Left renal cortex interstitium (tissue), 4 donors: ENCODE data around the gene ATP6V0B. TPM values are rescaled to one million over a fixed set of nuclear protein-coding genes. Genes with fewer than 3 reads are reported as not detected.

Source experiments
- DNase-seq, 4 donors: peaks; one replicate each; pipeline ENCODE4 v3.0.0-alpha.2; 2013; ENCODE audit warnings: low read depth in 4 of 4, low spot score in 2 of 4, missing footprints in 1 of 4
- polyA plus RNA-seq, 4 donors: library from polyadenylated mRNA; unstranded; fragments of 120-200 nt; gene quantifications; one replicate each; pipeline ENCODE4 v1.2.1, GENCODE V29; 2013; ENCODE audit not compliant: insufficient read length in 4 of 4

Gene ATP6V0B
- polyA plus RNA-seq, 4 donors, result 146 to 165 (median 151) TPM

DNA sequence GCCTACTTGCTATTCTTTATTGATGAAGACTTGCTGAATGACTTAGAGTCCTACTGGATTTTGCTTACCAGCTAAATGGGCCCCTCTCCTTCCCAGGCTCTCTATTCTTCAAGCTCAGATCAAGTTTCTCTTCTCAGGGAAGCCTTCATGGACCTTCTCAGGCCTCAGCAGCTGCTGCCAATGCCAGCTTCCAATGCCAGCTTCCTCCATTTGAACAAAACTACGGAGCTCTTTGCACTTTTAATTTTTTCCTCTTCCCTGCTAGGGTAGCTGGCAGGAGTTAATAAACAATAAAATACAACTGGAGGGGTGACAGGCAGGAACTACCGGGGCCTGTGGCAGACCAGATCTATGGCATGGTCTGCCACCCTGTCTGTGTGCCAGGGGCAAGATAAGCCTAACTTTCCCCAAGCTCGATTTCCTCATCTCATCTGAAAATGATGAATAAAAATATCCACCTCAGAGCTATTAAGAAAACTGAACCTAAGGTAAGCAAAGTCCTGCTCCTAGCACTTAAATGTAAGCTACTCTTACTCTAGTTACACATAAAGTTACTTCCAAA lies 29.0 kb upstream of the ATP6V0B start:
- no peak for DNase-seq

- peak; percentile 88 to 93 (median 92) for DNase-seq
Observed at GRCh38 chr1:43946236-43947060, 28.3 kb upstream of the ATP6V0B start, which contains the start of gene IPO13. Gene IPO13, plus strand, starts transcription at chr1:43946950. Its CDS starts 651 bp downstream, at chr1:43947601.

DNA sequence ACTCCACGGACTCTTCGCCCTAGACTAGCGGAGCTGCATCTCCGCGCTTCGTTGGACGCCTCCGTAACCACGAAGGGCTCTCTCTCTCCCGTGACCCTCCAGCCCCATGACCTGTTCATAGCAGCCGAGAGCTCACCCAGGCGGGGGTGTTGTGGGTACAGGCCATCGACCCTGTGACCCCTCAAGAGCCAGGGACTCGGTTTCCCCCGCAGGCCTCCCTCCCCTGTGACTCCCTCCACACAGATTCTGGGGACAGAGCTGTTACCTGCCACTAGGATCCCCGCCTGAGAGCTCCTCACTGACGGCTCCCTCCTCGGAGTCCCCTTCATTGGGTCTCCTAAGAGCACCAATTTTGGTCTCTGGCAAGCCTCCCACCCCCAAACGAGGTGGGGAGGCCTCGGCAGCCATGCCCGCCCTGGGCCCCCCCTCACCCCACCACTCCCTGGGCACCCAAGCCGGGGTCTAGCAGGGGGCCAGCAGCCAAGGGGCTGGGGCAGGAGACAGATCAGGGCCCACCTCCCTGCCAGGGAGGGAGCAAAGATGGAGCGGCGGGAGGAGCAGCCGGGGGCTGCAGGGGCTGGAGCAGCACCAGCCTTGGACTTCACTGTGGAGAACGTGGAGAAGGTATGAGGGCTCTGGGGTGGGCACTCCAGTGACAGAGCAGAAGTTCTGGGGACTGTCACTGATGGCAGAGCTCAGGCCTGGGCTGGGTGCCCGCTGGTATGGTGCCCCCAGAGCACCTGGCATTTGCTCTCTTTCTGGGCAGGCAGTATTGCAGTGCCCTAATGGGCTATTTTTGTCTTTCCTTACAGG lies 27.5 kb upstream of the ATP6V0B start:
- no peak for DNase-seq

DNA sequence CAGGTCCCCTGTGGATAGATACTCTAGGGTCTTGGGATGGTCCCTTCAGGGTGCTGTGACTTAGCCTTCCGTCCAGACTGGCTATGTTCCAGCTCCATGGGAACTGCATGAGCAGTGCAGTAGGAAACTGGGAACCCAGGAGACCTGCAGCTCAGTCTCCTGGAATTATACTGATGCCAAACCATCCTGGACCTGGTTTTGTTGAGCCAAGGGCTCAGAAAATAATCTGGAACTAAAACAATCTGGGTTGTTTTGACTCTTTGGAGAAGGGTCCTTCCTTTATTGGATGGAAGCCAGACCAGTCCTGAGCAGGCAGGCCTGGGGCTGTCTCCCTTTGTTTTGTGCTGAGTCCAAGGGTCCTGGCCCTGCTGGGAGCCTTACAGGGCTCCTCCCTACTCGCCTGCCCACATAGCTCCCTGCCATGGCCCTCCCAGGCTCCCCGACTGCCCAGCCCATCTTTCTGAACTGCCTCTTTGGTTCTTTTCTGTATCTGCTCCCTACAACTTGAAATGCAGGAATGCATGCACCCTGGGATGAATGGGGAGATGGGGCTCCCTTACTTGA lies 26.8 kb upstream of the ATP6V0B start:
- DNase-seq, result no peak

DNA sequence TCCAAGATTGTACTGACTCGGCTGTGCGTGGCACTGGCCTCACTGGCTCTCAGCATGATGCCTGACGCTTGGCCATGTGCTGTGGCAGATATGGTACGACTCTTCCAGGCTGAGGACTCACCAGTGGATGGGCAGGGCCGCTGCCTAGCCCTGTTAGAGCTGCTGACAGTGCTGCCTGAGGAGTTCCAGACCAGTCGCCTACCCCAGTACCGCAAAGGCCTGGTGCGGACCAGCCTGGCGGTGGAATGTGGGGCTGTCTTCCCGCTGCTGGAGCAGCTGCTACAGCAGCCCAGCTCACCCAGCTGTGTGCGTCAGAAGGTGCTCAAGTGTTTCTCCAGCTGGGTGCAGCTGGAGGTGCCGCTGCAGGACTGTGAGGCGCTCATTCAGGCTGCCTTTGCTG lies 25.1 kb upstream of the ATP6V0B start:
- DNase-seq, result no peak

GRCh38 chr1:43951021-43951985 lies 23.5 kb upstream of the ATP6V0B start:
- no peak for DNase-seq

DNA sequence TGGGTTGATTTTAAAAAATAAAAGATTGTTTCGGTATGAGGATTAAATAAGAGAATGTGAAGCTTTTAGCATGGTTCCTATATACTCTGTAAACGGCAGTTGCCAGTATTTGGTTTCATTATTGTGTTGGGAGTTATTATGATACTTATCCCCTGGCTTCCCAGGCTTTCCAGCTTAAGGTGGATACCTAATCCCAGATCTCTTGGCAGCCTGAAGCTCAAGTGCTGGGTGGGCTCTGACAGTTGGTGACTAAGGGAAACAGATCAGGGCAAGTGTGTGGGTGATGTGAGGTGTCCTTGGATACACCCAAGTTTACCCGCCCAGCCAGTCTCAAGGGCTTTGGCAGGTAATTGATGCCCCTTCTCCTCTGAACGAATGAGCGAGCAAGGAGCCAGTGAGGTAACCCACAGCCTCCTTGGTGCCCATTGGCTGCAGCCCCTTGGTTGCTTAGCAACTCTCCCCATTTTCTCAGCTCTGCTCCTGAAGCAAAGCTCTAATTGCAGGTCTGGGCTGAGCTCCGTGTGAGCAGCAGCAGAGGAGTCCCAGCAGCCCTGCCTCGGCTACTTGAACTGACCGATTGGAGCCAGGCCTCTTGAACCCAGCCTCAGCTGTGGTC lies 21.9 kb upstream of the ATP6V0B start:
- DNase-seq, result no peak

GRCh38 chr1:43953361-43953760 lies 21.4 kb upstream of the ATP6V0B start:
- DNase-seq, result no peak

- no peak for DNase-seq
Observed at GRCh38 chr1:43954036-43954435, 20.7 kb upstream of the ATP6V0B start.

DNA sequence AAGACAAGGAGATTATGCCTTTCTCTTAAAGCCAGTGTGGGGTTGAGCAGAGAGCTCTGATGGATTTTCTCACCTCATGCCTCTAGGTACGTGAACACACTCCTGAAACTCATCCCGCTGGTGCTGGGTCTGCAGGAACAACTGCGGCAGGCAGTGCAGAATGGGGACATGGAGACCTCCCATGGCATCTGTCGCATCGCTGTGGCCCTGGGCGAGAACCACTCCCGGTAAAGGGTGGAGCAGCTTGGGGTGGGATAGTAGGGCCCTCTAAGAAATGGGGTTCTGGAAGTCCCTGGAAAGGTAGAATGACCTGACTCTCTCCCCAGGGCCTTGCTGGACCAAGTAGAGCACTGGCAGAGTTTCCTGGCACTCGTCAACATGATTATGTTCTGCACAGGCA lies 18.5 kb upstream of the ATP6V0B start:
- no peak for DNase-seq

DNA sequence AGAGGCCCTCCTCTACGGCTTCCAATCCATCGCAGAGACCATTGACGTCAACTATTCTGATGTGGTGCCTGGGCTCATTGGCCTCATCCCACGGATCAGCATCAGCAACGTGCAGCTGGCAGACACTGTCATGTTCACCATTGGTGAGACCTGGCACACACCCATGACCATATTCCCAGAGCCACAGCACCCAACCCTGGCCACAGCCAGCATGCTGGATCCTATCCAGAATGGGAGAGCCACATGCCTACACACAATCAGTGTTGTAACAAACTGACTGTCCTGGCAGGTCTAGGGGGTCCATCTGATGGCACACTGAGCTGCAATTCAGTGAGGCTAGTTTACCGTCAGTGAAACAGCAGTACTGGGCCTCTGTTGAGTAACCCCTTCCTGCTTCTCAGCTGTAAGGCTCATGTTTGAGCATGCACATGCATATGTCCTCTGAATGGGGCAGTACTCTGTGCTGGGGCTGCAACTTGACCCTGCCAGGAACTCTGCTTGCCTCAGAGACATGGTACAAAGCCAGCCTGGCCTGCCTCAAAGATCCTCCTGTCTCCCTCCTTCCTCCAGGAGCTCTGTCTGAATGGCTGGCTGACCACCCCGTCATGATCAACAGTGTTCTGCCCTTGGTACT lies 17.2 kb upstream of the ATP6V0B start:
- DNase-seq, result no peak

DNA sequence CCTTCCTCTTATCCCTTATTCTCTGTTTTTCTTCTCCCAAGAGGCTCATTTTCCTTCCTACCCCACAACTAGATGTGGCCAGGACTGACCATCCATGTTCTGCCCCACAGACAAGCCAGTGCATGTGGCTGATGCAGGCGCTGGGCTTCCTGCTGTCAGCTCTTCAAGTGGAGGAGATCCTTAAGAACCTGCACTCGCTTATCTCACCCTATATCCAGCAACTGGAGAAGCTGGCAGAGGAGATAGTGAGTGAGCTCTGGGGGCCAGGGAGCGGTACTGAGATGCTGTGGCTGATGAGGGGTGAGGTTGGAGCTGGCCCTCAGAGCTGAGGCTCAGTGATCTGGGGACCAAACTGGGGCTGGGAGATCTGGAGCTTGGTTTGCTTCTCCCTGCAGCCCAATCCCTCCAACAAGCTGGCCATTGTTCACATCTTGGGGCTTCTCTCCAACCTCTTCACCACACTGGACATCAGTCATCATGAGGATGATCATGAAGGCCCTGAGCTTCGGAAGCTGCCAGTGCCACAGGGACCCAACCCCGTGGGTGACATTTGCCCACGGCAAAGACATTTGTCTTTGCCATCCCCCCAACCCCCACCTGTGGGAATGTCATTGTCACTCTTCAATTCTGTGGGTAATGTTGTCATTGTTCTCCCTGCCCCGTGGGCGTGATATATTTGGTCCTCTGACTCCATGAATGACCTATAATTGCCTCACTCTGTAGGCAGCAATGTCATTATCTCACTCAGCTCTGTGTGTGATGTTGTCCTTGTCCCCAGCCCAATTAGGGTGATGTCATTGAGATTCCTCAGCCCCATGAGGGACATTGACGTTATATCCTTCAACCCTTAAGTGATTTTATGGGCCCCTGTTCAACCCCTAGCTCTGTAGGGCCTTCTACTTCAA lies 16.2 kb upstream of the ATP6V0B start:
- DNase-seq, result no peak

DNA sequence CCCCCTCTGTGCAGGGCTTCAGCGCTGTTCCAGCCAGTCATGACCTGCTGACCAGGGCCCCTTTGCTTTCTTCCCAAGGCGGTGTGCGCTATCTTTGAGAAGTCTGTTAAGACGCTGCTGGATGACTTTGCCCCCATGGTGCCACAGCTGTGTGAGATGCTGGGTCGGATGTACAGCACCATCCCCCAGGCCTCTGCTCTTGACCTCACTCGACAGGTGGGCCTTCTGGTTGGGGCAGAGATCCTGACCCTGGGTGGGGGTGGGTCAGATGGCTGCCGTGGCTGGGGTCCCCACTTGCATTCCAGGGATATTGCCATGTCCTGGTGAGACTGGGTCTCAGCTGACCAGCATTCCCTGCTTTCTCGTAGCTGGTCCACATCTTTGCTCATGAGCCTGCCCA lies 14.0 kb upstream of the ATP6V0B start:
- no peak for DNase-seq

GRCh38 chr1:43961692-43962091 lies 13.1 kb upstream of the ATP6V0B start:
- no peak for DNase-seq

GRCh38 chr1:43962324-43962723 lies 12.4 kb upstream of the ATP6V0B start:
- DNase-seq, result no peak

GRCh38 chr1:43963006-43963405 lies 11.8 kb upstream of the ATP6V0B start:
- no peak for DNase-seq

DNA sequence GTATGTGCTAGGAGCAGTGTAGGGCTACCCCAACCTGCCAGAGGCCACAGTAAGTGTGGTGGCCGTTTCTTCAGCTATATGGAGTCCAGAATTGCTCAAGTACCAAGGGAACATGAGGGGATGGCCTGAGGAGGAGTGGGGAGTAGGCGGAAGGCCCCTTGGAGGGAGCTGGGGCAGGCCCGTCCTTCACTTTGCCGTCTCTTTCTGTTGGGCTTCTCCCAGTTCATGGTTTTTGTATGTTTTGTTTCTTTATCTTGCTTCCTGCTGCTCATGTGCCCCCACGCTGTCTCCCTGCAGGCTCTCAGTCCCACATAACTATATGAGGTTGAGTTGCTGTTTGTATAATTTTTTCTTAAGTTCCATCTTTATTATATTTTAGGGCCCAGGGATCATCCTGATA lies 10.9 kb upstream of the ATP6V0B start:
- no peak for DNase-seq

GRCh38 chr1:43965316-43965715 lies 9.4 kb upstream of the ATP6V0B start:
- DNase-seq, result no peak
